Caco-2 (cell line): ENCODE measurements around the gene LINS1. TPM values are rescaled to one million over a fixed set of nuclear protein-coding genes. Genes with fewer than 3 reads are reported as not detected.

Experiments
- BruUV-seq: library from RNA; stranded (reverse); fragments of 400-500 nt; replicated peaks from 2 replicates; lab custom pipeline; 2021; lab: Mats Ljungman, UMichigan
- CTCF ChIA-PET: fragments of 300-600 bp; sonication (Branson Sonifier 250); formaldehyde crosslinking; loops from one replicate; lab custom pipeline; 2022; ENCODE audit warnings: antibody characterized with exemption; lab: Charles Lee
- POLR2A ChIA-PET: fragments of 300-600 bp; sonication (Branson Sonifier 250); formaldehyde crosslinking; loops from one replicate; lab custom pipeline; 2022; ENCODE audit warnings: antibody characterized with exemption; lab: Charles Lee
- DNase-seq, 2 experiments: peaks; one replicate each; pipeline versions ENCODE4 v3.0.0 to v3.0.0-alpha.2; 2020 to 2022
- H3K27me3 ChIP-seq: replicated peaks from 2 replicates; pipeline ENCODE4 v1.6.0; 2011; ENCODE audit warnings: low read length; ENCODE audit not compliant: control insufficient read depth, insufficient read depth
- H3K36me3 ChIP-seq: 2 replicates; pipeline ENCODE4 v1.5.1; 2011; ENCODE audit warnings: low read length; ENCODE audit not compliant: control insufficient read depth, insufficient read depth
- H3K4me1 ChIP-seq: fragments of 250-450 bp; sonication (Bioruptor Pico); 2 replicates; pipeline ENCODE4 v1.5.1; 2020; ENCODE audit warnings: mild to moderate bottlenecking
- H3K4me3 ChIP-seq: 2 replicates; pipeline ENCODE4 v1.5.1; 2011; ENCODE audit warnings: low read depth, mild to moderate bottlenecking, control low read depth, low read length
- H3K9me3 ChIP-seq: fragments of 250-450 bp; sonication (Bioruptor Pico); 2 replicates; pipeline ENCODE4 v1.5.1; 2020; ENCODE audit warnings: mild to moderate bottlenecking, moderate library complexity
- H3K27ac Mint-ChIP-seq: one replicate; pipeline ENCODE4 v1.8.0; 2022; ENCODE audit warnings: mixed read lengths; ENCODE audit not compliant: unreplicated experiment
- H3K27me3 Mint-ChIP-seq: one replicate; pipeline ENCODE4 v1.8.0; 2022; ENCODE audit warnings: mixed read lengths; ENCODE audit not compliant: insufficient read depth, unreplicated experiment
- H3K36me3 Mint-ChIP-seq: one replicate; pipeline ENCODE4 v1.8.0; 2022; ENCODE audit warnings: mild to moderate bottlenecking, mixed read lengths; ENCODE audit not compliant: insufficient read depth, unreplicated experiment
- H3K4me1 Mint-ChIP-seq: one replicate; pipeline ENCODE4 v1.8.0; 2022; ENCODE audit warnings: low read depth, mixed read lengths; ENCODE audit not compliant: unreplicated experiment
- H3K4me3 Mint-ChIP-seq: one replicate; pipeline ENCODE4 v1.8.0; 2022; ENCODE audit warnings: mild to moderate bottlenecking, moderate library complexity, mixed read lengths; ENCODE audit not compliant: unreplicated experiment
- H3K9me3 Mint-ChIP-seq: one replicate; pipeline ENCODE4 v1.8.0; 2022; ENCODE audit warnings: mixed read lengths; ENCODE audit not compliant: unreplicated experiment
- CTCF ChIP-seq, 2 experiments: fragments of 200-600 bp in 1 of 2; IDR thresholded peaks; 1 replicate in 1 of 2; 2 replicates in 1 of 2; pipeline versions ENCODE4 v1.5.1 to v1.8.0; 2011 to 2022; ENCODE audit warnings: antibody characterized with exemption in 1 of 2, control low read depth in 1 of 2, inconsistent platforms in 1 of 2, low read depth in 1 of 2, low read length in 1 of 2, mild to moderate bottlenecking in 1 of 2, moderate library complexity in 1 of 2; ENCODE audit not compliant: insufficient read depth in 1 of 2, severe bottlenecking in 1 of 2, unreplicated experiment in 1 of 2
- intact Hi-C: fragments of 100-400 bp; cut with micrococcal nuclease; formaldehyde crosslinking; loops from one replicate; pipeline ENCODE4 v1.10.0; 2022; ENCODE audit not compliant: unreplicated experiment
- total RNA-seq: library from RNA; stranded (reverse); gene quantifications from 2 replicates; pipeline ENCODE4 v1.2.3, GENCODE V29; 2022

LINS1 gene
- total RNA-seq, 1 experiment from 2014 or later, result 11.0 TPM

DNA sequence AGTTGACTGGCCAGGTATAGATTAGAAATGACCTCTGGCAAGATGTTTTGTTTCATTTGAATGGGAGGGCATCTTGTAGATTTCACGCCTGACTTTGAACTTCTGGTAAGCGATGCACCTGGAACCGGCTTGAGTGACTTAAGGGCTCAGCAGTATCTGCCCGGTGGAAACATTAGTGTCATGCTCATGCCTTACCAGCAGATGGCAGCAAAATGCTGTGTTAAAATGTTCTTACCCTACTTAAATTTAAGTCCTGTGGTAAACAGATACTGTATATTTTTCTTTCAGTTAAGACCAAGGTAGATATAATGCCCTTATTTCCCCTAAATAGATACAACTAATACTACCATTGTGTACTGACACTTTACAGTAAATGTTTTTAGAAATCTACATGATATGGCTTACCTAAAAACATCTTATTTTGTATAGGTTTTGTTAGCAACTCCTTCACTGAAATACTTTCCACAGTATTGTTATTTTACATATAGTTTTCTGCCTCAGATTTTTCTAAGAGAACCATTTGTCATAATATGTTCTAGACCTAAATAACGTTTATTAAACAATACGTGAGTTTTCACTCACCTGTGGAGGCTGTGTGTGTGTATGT lies 25.9 kb upstream of the LINS1 start:
- ChIA-PET POLR2A (no interaction called here), CTCF (interaction anchor here (1.0 kb wide), 1 partner anchor 221 kb away, joined by 3 read pairs; no protein-coding TSS in a partner anchor)
- peaks cover 2% of the 10 kb centered on the region for H3K4me1 Mint-ChIP-seq
- H3K4me3 Mint-ChIP-seq, result no peak overlapping the region
- Histone ChIP-seq H3K4me1 (no peaks in the 10 kb centered on the region), H3K4me3 (no peak overlapping the region), H3K27me3 (no peaks in the 10 kb centered on the region), H3K9me3 (no peaks in the 10 kb centered on the region), H3K36me3 (no peaks in the 10 kb centered on the region)
- H3K9me3 Mint-ChIP-seq, result no peaks in the 10 kb centered on the region
- peak; percentile 59 to 69 for TF ChIP-seq CTCF (IDR thresholded peaks at IDR 0.05; ENCODE audit: insufficient read depth in 1 of 2, low read depth in 1 of 2, low read length in 1 of 2, severe bottlenecking in 1 of 2, unreplicated experiment in 1 of 2)
- H3K36me3 Mint-ChIP-seq, result peaks cover 32% of the 10 kb centered on the region
- intact Hi-C loops, result loop anchor here (1.0 to 5.0 kb wide), 4 partner anchors 22 to 379 kb away; partner anchors contain the start of gene LRRK1
- peak; percentile 57 to 67 for DNase-seq
- no peaks in the 10 kb centered on the region for H3K27me3 Mint-ChIP-seq
- no peak overlapping the region for H3K27ac Mint-ChIP-seq
- no TSS peak for BruUV-seq

DNA sequence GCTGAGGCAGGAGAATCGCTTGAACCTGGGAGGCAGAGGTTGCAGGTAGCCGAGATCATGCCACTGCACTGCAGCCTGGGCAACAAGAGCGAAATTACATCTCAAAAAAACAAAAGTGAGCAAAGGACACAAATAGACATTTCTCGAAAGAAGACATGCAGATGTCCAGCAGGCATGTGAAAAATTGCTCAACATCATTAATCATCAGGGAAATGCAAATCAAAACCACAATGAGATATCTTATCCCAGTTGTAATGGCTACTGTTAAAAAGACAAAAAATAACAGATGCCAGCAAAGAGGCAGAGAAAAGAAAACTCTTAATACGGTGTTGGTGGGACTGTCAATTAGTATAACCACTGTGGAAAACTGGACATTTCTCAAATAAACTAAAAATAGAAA lies 21.3 kb upstream of the LINS1 start:
- H3K27me3 Mint-ChIP-seq, result no peaks in the 10 kb centered on the region
- H3K4me3 Mint-ChIP-seq, result no peak overlapping the region
- intact Hi-C loops, result no loop called here
- no peaks in the 10 kb centered on the region for H3K27me3 ChIP-seq
- no peak overlapping the region for H3K27ac Mint-ChIP-seq
- TF ChIP-seq CTCF (IDR thresholded peaks at IDR 0.05; ENCODE audit: insufficient read depth in 1 of 2, low read depth in 1 of 2, low read length in 1 of 2, severe bottlenecking in 1 of 2, unreplicated experiment in 1 of 2), result no peak
- BruUV-seq, result no TSS peak
- peaks cover 10% of the 10 kb centered on the region for H3K36me3 Mint-ChIP-seq
- CTCF ChIA-PET, result no interaction called here
- 0 out of 2 replicates have a peak, but pooled peaks cover 3% of the 10 kb centered on the region for H3K9me3 ChIP-seq
- H3K4me1 Mint-ChIP-seq, result no peaks in the 10 kb centered on the region
- no peak overlapping the region for H3K4me3 ChIP-seq
- POLR2A ChIA-PET, result no interaction called here
- H3K9me3 Mint-ChIP-seq, result no peaks in the 10 kb centered on the region
- DNase-seq, result no peak
- H3K4me1 ChIP-seq, result no peaks in the 10 kb centered on the region
- no peaks in the 10 kb centered on the region for H3K36me3 ChIP-seq

DNA sequence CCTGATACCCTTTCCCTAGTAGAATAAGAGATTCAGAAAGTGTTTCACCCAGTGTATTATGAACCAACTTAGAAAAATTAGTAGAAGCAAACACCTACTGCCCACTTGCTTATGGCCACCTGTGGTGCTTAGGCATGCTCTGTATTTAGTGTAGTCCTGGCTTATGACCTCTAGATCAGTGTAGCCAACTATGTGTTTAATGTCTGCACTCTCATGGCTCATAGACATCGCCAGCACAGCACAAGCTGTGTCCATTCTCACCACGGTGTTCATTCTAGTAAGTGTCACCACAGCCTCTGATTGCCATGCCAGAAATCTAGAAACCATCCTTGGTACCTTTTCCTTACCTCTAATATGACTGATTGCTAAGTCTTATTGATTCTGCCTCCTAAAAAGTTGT lies 14.7 kb upstream of the LINS1 start:
- no peak overlapping the region for H3K27ac Mint-ChIP-seq
- intact Hi-C loops, result no loop called here
- CTCF ChIA-PET, result no interaction called here

More for the DNA sequence above, 14.7 kb upstream of the LINS1 start:
- Histone ChIP-seq H3K4me1 (no peaks in the 10 kb centered on the region), H3K4me3 (no peak overlapping the region), H3K27me3 (no peaks in the 10 kb centered on the region), H3K36me3 (no peaks in the 10 kb centered on the region), H3K9me3 (0 out of 2 replicates have a peak, but pooled peaks cover 3% of the 10 kb centered on the region)
- no TSS peak for BruUV-seq
- Mint-ChIP-seq H3K36me3 (peaks cover 30% of the 10 kb centered on the region), H3K9me3 (no peaks in the 10 kb centered on the region), H3K4me3 (no peak overlapping the region), H3K4me1 (no peaks in the 10 kb centered on the region), H3K27me3 (no peaks in the 10 kb centered on the region)
- DNase-seq, result no peak
- POLR2A ChIA-PET, result no interaction called here
- TF ChIP-seq CTCF (IDR thresholded peaks at IDR 0.05; ENCODE audit: insufficient read depth in 1 of 2, low read depth in 1 of 2, low read length in 1 of 2, severe bottlenecking in 1 of 2, unreplicated experiment in 1 of 2), result no peak
